ENCODE results near the gene SEMA4G.

The SEMA4G gene, protein sequence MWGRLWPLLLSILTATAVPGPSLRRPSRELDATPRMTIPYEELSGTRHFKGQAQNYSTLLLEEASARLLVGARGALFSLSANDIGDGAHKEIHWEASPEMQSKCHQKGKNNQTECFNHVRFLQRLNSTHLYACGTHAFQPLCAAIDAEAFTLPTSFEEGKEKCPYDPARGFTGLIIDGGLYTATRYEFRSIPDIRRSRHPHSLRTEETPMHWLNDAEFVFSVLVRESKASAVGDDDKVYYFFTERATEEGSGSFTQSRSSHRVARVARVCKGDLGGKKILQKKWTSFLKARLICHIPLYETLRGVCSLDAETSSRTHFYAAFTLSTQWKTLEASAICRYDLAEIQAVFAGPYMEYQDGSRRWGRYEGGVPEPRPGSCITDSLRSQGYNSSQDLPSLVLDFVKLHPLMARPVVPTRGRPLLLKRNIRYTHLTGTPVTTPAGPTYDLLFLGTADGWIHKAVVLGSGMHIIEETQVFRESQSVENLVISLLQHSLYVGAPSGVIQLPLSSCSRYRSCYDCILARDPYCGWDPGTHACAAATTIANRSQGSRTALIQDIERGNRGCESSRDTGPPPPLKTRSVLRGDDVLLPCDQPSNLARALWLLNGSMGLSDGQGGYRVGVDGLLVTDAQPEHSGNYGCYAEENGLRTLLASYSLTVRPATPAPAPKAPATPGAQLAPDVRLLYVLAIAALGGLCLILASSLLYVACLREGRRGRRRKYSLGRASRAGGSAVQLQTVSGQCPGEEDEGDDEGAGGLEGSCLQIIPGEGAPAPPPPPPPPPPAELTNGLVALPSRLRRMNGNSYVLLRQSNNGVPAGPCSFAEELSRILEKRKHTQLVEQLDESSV

DNA sequence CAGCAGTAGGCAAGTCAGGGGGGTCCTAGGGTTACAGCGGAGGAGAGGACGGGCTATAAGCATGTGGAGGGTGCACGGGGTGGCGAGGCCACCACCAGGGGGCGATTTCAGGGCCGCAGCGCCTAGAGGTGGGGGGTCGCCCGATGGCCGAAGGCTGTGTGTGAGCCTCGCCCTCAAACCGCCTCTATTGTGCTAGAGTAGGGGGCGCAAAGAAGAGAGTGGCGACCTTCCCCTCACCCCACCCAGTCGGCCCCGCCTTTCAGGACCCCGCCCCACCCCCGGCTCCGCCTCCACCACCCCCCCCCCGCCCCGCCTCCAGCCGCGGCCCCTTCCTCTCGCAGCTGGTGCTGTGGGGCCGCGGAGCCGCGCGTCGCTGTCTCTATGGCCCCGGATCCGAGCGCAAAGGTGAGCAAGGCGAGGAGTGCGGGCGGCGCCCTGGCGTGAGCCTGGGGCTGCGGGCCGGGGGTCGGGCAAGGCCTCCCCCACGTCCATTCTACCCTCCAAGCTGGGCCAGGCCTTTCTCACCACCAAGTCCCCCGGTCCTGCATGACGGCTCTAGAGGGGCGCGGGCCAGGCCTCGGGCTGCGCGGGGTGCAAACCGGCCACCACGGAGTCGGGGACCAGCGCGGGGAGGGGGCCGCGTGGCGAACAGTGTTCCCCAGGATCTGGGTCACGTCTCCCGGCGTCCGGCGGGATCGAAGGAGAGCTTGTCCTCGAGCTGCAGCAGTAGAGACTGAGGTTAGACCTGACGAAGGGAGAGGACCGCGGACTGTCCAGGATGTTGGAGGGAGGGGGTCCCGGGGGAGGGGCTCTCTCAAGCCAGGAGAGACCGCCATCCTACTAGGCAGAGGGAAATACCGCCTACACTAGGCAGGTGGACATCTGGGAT, at the start of gene SEMA4G:
SEMA4G (plus strand) TSS at position 318 of the 889 bp plus-strand sequence. CDS start 3,409 bp downstream, outside the sequence.
- peak; percentile 29 to 46 for DNase-seq

DNA sequence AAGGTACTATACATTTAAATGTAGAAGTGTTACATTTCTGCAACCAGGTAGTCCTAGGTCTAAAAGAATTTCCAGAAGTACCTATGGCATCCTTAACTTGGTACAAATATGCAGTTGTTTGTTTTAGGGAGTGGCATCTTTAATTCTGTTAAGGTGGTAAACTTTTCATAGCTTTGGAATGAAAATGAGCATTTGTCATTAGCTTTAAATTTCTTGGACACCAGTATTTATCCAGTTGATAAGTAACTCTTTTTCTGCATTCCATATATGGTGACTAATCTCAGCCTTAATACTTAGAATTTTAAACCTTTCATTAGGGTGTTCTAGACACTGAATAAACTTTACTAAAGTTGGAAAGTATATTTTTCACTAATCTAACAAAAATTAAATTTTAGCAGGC, 45.7 kb upstream of the SEMA4G start:
- no peak for DNase-seq

DNA sequence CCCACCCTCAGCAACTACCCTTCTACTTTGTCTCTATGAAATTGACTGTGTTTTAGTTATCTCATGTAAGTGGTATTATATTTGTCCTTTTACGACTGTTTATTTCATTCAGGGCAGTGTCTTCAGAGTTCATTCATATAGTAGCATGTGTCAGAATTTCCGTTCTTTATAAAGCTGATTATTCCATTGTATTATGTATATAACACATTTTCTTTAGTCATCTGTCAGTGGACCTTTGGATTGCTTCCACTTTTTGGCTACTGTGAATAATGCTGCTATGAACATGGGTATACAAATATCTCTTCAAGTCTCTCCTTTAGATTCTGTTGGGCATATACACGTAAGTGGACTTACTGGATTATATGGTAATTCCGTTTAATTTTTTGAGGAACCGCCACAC, 42.0 kb upstream of the SEMA4G start:
- DNase-seq, result no peak

DNA sequence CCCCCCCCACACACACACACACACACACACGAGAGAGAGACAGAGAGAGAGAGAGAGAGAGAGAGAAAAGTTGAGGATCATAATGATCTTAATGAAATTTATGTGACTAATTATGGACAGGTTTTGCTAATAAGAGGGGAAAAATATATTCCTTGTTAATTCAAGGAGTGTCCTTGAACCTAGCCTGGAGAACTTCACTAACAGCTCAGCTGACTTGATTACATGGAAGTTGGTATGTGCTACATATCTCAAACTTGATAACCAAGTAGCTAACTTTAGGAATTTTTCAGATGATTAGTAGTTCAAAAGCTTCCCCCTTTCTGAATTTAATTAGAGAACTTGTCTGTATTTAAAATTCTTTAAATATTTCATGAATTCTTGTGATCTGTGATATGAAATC, 41.3 kb upstream of the SEMA4G start:
- no peak for DNase-seq

DNA sequence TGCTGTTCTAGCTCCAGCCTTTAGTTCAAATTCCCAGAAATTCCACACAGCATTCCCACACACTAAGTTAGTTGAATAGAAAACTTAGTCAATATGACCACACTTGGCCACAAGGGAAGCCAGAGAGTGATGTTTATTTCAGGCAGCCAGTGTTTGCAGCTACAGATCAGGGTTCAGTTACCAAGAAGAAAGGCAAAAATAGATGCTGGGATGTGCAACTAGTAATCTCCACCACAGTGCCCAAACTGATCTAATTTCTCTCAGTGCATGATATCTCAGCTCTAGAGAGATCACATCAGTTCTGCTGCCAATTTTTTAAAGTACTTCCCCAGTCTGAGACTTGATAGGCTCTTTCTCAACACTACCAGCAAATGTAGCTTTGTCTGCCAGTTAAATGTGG, 38.9 kb upstream of the SEMA4G start:
- no peak for DNase-seq

DNA sequence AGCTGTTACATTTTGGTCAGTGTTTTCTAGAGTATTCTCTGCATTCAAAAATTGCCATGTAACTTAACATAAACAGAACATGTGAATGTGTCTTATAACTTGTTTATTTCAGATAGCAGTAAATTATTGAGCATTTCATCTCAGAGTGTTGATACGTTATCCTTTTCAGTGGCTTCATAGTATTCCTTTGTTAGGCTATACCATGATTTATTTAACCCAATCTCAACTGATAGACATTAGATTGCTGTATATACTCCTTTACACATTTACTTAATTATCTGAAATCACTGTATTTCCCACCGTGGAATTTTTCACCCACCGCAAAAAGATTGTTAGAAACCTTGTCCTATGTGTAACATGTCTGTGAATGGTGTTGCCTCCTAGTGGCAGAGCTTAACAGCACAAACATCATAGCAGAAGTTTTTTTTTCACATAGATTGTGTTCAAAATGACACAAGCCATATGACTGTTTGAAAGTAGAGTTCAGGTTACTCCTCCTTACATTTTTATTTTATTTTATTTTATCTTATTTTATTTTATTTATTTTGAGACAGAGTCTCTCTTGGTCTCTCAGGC, 35.1 kb upstream of the SEMA4G start:
- DNase-seq, result peak in 1 of 2 experiments; percentile 12

DNA sequence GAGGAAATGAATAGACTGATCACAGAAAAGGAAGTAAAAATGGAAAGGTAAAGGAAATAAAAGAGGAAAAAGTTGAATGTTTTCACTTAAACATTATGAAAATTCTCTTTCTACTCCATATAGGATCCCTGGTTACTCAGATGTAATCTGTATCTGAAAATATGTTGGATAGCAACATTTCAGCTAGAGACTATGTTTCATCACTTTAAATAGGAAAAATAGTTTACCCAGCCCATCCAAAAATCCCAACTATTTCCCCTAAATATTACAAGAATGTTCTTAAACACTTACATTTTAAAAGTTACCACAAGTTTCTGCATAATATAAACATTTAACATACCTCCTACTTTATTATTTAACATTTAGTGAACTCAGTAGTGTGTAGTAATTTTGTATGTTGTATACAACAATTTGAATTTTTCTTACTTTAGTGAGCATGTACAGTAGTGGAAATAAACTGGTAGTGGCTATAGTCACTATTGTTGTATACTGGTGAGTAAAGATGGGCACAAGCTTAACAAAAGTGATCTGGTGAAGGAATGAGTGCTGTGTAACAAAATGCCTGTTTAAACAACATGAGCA, 29.4 kb upstream of the SEMA4G start:
- DNase-seq, result no peak

DNA sequence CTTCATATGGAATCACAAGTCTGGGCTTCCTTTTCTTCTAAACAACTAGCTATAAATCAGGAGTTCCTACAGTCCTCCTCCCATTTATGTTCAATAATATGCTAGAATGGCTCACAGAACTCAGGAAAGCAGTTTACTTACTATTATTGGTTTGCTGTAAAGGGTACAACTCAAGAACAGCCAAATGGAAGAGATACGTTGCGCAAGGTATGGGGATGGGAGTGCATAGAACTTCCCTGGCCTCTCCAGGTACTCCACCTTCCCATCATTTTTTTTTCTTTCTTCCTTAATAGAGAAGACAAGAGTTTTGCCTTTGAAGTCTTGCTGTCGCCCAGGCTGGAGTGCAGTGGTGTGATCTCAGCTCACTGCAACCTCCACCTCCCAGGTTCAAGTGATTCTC, 27.1 kb upstream of the SEMA4G start:
- DNase-seq, result no peak

DNA sequence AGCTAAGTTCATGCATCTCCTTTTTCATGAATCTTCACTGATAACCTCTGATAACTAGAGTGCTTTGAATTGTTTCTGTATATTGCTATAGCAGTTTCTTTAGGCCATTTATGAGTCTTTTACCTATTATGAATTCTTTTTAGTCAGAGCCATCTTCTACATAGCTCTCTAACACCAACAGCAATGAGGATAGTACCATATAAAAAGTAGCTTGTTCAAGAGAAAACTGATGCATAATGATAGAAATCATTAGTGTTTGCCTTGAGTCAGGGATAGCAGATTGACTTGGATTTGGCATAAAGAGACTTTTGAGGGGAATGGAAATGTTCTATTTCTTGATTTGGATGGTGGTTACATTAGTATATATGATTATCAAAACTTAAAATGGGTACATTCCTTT, 25.8 kb upstream of the SEMA4G start:
- DNase-seq, result no peak

DNA sequence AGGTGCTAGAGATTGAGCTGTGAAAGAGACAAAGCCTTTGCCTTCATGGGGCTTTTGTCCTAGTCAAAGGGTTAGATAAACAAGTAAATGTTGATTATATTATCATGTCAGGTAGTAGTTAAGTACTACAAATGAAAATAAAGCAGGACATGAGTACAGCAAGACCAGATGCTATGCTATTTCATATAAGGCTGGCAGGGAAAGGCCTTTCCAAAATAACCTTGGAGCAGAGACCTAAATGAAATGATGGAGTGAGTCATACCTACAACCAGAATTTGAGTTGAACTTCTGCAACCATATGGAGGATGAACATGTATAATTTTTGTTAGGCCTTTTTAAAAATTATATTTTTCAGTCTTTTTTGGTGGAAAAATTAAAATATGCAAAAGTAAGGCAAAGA, 23.6 kb upstream of the SEMA4G start:
- DNase-seq, result no peak

DNA sequence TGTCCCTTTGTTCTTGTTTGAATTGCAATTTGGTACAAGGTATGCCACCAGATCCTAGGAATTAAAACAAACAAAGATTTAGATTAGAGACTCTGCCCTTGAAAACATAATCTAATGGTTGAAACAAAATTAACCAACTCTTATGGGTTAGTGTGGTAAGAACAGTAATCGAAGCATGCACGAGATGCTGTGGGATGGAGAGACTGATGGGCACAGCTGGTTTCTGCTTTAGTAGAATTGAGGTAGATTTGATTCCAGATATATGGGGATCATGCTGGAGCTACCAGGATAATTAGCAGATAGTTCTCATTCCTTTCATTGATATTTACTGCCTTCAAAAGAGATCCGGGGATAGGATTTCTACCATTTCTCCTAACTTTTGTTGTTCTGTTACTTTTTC, 20.4 kb upstream of the SEMA4G start:
- DNase-seq, result no peak

DNA sequence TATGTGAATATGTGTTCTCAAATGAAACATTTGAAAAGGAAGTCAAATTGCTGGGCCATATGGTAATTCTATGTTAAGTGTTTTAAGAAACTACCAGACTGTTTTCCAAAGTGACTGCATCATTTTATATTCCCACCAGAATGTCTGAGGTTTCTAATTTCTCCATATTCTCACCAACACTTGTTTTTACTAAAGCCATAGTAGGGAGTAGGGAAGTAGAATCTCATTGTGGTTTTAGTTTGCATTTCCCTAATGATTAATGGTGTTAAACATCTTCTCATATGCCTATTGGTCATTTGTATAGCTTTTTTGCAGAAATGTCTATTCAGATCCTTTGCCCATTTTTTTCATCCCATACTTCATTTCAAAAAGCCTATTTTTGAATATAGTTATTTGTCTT, 9.1 kb upstream of the SEMA4G start:
- DNase-seq, result no peak

DNA sequence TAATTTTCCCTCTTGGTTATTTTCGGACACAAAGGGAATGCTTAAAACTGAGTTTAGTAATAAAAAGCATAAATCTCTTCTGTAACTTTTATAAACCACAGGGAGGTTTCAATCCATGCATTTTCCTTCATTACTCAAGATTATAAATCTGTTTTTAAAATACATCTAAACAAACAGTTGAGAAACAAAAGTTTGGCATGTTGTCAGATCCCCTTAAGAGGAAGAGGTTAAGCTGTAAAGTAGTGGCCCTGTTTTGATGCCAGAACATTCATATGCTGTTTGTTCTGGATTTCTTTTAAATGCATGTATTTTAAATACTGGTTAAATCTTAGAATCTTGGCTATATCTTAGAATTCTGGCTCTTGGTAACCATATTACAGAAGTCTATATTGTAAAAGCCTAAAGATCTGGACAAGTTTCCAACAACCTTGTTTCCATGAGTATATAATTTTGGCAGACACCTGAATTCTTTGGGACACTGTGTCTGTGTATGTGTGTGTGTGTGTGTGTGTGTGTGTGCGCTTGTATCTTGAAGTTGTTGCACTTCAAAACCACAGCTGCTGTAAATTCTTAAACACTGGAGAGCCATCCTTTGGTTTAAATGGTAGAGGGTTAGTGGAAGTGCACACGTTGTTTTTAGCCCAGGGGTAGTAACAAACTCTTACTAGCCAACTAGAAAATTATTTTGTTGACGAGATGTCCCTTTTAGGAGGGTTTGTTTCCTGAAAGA, 6.8 kb upstream of the SEMA4G start:
- no peak for DNase-seq

DNA sequence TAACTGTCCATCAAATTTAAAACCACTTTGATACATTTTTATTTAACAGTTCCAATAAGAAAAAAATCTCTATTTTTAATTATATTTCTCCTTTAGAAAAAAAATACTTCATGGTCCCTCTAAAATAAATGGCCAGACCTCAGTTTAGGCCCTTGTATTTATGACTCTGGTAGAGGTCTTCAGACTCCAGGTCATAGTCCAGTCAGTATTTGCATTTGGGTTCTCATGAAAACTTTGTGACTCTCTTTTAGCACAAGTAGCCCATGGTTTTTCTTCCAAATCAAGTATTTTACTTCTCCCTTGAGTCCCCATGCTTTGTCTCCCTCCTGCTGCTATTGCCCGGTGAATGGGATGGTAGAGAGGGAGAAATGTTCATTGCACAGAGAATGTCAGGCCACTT, 5.5 kb upstream of the SEMA4G start:
- no peak for DNase-seq

DNA sequence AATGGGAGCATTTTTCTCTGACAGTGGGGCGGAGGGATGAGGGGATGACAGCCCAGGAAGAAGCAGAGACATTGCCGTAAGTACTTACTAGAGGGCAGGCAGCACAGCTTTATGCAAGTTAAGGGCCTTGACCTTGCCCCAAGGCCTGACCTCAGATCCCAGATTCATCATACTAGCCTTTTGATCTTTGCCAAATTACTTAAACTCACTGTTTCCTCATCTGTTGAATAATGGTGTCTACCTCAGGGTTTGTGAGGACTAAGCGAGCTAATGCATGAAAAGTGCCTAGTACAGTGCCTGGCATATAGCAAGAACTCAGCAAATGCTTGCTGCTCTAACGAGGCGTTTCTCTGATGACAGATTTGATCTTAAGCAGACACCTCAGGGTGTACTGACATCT, 3.5 kb upstream of the SEMA4G start:
- no peak for DNase-seq

DNA sequence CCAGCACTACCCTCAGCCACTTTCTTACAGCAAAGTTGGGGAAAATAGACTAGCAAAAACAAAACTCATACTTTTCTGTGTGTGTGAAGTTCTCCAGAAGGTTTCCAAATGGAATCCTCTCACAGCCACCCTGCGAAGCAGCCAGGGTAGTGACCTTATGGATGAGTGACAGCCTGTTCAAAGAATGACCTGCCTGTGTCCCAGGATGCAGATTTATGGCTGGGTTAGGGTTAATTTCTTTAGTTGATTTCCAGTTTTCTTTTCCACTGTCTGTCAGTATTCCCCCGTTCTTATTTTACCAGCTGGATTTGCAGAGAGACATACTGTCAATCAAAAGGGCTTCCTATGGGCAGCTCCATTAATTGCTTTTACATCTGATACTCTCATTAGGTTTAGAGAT, 2.4 kb upstream of the SEMA4G start:
- no peak for DNase-seq

DNA sequence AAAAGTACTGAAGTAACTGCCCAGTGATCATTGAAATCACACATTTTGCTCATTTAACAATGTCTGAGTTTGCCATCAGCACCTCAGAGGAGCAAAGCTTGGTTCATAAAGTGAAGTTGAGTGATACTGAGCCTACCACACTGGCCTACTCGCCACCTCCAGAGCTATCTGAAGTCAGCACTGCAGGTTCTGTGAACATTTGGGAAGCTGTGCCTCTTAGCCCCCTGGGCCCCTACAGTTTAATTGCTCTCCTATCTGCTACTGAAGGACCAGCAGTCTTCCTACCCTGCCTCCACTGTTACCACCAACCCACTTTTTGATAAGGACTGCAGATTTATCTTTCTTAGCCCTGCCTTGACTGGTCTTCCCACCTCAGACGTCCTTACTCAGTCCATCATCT, 2.0 kb upstream of the SEMA4G start:
- no peak for DNase-seq

DNA sequence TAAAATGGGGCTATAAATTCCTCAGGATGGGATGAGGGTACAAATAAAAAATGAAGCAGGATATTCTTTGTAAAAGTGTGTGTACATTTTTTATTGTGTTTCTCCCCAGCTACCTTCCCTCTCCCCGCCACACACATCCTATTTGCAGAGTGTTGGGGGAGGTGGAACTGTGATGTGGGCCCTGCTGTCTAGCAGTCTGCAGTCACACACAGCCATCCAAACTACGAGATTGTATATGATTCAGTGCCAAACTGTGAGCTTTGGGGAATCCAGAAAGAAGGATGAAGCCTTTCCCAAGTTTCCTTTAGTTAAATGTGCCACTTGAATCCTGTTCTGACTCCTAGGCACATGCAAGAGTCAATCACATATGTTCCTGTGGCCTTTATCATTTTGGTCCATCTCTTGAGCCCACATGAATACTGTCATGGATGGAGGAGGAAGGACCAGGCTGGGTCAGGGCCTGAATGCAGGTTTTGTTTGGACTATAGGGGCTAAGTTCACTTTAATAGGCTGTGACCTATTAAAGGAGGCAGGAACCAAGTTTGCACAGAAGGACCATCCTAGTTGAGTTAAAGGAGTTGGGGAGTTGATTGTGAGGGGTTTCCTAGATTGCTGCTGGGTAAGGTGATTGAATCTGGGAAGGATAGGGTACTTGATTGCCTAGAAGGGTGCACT, 1.1 kb upstream of the SEMA4G start:
- no peak for DNase-seq

DNA sequence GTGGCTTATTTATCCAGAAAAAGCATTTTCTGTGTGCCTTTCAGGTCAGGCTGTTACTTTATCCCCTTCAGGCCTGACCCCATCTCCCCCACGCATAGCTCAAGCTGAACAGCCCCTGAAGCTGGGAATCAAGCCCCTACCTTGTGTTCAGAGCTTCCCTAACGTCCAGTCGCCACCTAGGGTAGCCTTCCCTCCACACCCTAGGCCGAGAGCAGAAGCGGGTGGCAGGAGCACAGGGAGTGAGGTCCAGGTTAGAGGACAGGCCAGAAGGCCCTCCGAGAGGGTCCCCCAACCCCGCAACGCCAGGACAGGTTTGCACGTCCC, 479 bp upstream of the SEMA4G start:
- no peak for DNase-seq

DNA sequence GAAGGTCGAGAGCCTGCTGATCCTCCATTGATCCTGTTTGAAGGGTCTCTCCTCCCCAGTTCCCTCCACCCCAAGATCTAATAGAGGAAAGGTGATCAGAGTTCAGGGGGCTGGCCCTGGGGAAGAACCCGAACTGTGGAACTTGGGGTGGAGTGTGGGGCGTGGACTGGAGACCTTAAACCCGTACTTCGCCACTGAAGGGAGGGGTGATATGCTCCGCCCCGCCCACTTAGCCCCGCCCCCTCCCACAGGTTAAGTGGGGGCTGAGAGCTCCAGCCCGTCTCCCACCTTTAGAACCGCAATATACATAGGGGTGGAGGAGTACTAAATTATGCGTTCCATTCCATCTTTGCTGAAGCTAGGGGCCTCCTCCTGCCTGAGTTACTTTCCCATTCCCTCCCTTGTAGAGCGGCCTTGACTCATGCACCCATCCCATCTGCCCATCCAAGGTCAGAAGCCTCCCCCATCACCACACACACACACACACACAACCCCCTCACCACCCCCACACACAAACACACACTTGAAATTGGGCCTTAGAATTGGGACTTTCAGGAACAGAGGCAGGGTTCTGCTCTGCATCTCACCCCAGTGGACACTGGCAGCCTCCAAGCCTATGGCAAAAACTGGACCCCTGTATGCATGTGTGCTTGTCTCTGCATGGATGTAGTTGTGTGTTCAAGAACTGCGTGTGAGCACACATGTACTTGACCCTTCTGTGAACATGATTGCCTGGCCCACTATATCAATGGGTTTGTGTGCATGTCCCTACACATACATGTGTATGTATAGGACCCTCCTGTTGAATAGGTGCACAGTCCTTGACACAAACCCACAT, 991 bp downstream of the SEMA4G start:
- no peak for DNase-seq

All from SHP77 (cell line).